GM12892 (cell line): ENCODE data around the gene CEP57.
"Not testable (repeated sequence)": the region's sequence is repeated elsewhere in the genome, so short reads cannot be mapped to it uniquely, and the experiment has no call there.

Experiments
- DNase-seq: peaks from one replicate; pipeline ENCODE4 v3.0.0; 2011; ENCODE audit not compliant: insufficient read length
- FAIRE-seq: peaks from 2 replicates; lab custom pipeline; 2011; peaks lifted over from hg19 to GRCh38; lab: Jason Lieb, UNC
- POLR2A ChIP-seq: IDR thresholded peaks from 2 replicates; pipeline ENCODE4 v1.6.1; 2011; ENCODE audit warnings: low read depth, low read length, control low read depth
- POLR2AphosphoS5 ChIP-seq: IDR thresholded peaks from 2 replicates; pipeline ENCODE4 v1.6.1; 2011; ENCODE audit warnings: low read depth, low read length, control low read depth
- TAF1 ChIP-seq: IDR thresholded peaks from 2 replicates; pipeline ENCODE4 v1.6.1; 2011; ENCODE audit warnings: low read depth, mild to moderate bottlenecking, control low read depth, low read length, borderline replicate concordance

The CEP57 gene

GRCh38 chr11:95835351-95835750, 45.1 kb downstream of the CEP57 start:
- FAIRE-seq = no peak
- no peak for TF ChIP-seq POLR2AphosphoS5
- TF ChIP-seq TAF1 = no peak
- no peak for TF ChIP-seq POLR2A
- DNase-seq = no peak

GRCh38 chr11:95835768-95836488, 45.6 kb downstream of the CEP57 start:
- DNase-seq (no peak), FAIRE-seq (peak; percentile 90)
- TF ChIP-seq POLR2AphosphoS5 (no peak), POLR2A (no peak), TAF1 (no peak)

- DNase-seq (no peak), FAIRE-seq (no peak)
- no peak for TF ChIP-seq POLR2A
- no peak for TF ChIP-seq TAF1
- TF ChIP-seq POLR2AphosphoS5 = no peak
Observed at GRCh38 chr11:95845167-95845566, 54.9 kb downstream of the CEP57 start.

DNA sequence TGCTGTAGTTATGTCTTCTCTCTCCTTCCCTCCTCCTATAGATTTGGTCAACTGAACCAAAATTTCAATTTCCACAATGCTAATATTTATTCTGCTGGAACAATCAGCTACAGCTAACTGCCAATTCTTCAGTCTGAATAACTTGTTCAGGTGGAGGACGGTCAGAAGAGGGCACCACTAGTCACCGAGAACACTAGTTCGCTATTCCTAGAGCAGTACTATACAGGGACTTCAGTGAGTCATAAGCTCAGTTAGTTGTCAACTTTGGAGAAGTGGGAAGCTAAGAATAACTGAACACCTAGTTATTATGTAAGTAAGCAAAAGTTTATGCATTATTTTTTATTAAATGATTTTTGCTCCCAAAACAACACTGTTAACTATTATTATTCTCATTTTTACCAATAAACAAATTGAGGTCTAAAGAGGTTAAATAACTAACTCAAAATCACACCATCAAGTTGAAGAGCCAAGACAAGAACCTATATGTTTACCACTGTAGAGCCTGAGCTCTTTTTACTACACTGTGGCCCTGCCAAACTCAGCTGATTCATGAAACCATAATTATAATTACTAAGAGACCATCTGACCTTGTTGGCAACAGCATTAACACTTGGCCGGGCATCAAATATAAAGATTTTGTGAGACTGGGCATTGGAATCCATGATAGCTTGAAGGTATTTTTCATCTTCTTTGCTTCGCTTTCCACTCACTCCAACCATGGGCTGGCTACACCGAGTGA, 59.0 kb downstream of the CEP57 start:
- TF ChIP-seq POLR2A = no peak
- TF ChIP-seq POLR2AphosphoS5 = no peak
- TF ChIP-seq TAF1 = no peak
- DNase-seq = no peak
- FAIRE-seq = peak; percentile 88

- FAIRE-seq (no peak), DNase-seq (no peak)
- TF ChIP-seq TAF1 = no peak
- TF ChIP-seq POLR2AphosphoS5 = no peak
- TF ChIP-seq POLR2A = no peak
Observed at GRCh38 chr11:95850137-95850536, 59.8 kb downstream of the CEP57 start.

DNA sequence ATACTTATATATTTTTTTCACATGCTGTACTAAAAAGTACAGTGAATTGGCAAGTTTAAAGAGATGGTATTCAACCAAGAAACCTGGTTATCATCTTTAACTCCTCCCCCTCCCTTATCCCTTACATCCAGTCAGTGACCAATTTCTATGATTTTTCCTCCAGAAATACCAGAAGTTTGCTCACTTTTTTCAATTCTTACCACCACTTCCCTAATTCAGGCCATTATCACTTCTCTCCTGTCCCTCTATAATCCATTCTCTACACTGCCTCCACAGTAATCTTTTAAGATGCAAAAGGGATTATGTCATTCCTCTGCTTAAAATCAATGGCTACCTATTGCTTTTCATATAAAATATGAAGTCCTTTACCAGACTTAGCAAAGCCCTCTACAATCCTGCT, 62.8 kb downstream of the CEP57 start:
- TF ChIP-seq TAF1 = no peak
- TF ChIP-seq POLR2A = no peak
- TF ChIP-seq POLR2AphosphoS5 = no peak
- FAIRE-seq = no peak
- DNase-seq = no peak

- FAIRE-seq (no peak), DNase-seq (no peak)
- no peak for TF ChIP-seq POLR2AphosphoS5
- no peak for TF ChIP-seq TAF1
- TF ChIP-seq POLR2A = no peak
Observed at GRCh38 chr11:95853862-95854261, 63.6 kb downstream of the CEP57 start.

DNA sequence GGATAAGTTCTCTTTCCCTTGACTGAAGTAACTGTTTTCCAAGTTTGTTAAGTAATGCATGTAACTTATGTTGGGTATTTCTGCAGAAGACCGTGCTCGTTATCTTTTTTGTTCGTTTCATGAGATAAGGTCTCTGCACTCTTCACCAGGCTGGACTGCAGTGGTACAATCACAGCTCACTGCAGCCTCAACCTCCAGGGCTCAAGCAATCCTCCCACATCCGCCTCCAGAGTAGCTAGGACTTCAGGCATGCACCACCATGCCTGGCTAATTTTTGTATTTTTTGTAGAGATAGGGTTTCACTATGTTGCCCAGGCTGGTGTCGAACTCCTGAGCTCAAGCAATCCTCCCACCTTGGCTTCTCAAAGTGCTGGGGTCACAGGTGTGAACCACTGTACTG, 64.1 kb downstream of the CEP57 start:
- DNase-seq, FAIRE-seq: not testable (repeated sequence)

DNA sequence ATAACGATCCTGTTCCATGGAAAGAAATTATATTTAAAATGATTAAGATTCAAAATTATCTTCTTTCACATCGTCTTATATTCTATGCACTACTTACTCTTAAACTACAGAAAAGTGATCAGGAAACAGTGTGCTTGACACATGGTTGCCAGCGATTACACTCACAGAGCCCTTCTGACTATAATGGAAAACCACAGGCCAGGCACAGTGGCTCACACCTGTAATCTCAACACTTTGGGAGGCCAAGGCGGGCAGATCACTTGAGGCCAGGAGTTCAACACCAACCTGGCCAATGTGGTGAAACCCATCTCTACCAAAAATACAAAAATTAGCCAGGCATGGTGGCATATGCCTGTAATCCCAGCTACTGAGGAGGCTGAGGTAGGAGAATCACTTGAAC, 69.7 kb downstream of the CEP57 start:
- FAIRE-seq, DNase-seq: not testable (repeated sequence)

GRCh38 chr11:95863486-95864140, 73.3 kb downstream of the CEP57 start:
- no peak for TF ChIP-seq POLR2AphosphoS5
- TF ChIP-seq TAF1 = no peak
- no peak for TF ChIP-seq POLR2A
- no peak for FAIRE-seq
- no peak for DNase-seq

- TF ChIP-seq POLR2A (no peak), POLR2AphosphoS5 (no peak), TAF1 (no peak)
- no peak for FAIRE-seq
- no peak for DNase-seq
Observed at GRCh38 chr11:95867105-95867504, 76.8 kb downstream of the CEP57 start.

DNA sequence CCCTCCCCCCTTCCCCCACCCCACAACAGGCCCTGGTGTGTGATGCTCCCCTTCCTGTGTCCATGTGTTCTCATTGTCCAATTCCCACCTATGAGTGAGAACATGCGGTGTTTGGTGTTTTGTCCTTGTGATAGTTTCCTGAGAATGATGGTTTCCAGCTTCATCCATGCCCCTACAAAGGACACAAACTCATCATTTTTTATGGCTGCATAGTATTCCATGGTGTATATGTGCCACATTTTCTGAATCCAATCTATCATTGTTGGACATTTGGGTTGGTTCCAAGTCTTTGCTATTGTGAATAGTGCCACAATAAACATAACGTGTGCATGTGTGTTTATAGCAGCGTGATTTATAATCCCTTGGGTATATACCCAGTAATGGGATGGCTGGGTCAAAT, 80.6 kb downstream of the CEP57 start:
- not testable (repeated sequence) for DNase-seq, FAIRE-seq
